Activated naive CD4-positive, alpha-beta T cell (primary cell): Measurements from ENCODE around the gene LIF.
"Not testable (repeated sequence)": the region's sequence is repeated elsewhere in the genome, so short reads cannot be mapped to it uniquely, and the experiment has no call there.

Experiments used
- DNase-seq, 4 experiments: peaks; one replicate each; lab custom pipeline; 2025; lab: John Stamatoyannopoulos, UW

The LIF gene

DNA sequence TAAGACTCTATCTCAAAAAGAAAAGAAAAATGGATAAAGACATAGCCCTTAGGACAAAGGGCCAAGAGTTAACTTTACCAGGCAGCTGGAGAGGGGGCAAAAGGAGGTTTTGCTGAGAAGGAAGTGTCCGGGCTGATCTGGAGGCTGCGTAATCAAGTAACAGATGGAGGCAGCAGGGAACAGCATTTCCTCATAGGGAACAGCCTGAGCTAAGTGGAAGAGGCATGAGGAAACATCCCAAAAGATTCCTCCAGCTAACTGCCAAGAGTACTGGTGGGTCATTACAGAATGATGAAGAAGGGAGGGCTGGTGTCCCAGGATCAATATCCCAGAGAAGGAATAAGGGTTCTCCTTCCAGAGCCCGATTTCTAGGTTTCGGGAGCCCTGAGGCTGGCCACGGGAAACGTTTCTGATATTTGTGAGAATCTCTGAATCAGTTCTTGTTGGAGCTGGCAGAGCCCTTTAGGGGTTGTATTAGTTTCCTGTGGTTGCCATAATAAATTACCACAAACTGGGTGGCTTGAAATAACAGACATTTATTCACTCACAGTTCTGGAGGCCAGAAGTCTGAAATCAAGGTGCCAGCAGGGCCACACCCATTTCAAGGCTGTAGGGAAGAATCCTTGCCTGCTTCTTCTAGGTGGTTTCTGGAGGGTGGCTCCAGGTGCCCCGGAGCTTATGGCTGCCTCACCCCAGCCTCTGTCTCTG lies 21.2 kb downstream of the LIF start:
- DNase-seq: no peak

DNA sequence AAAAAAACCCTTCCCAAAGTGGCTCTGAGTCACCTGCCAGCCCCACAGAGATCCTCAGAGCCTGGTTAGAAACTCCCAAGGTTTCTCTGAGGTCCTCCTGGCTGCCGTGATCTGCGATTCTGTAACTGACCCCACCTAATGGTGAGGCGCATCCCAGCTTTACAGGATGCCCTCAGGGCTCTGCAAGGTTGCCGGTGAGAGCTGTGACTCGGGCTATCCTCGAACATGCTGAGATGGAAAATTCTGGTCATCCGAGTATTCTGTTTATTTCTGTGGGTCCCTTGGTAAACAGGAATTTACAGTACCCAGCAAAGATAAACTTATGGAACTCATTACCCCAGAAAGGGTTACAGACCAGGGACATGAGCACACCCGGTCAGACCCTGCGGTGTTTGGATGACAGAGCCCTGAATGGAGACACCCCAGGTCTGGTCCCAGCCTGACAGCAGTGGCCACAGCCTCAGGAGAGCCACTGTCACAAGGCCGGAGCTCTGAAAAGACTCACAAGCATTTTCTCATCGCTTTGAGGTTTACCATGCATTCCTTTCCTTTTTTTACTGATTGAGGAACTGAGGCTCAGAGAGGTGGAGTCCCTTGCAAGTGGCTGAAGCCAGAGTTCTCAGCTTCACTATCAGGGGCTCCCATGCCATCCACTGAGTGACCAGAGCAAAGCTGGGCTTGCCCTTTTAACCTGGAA lies 22.2 kb downstream of the LIF start:
- DNase-seq: no peak

DNA sequence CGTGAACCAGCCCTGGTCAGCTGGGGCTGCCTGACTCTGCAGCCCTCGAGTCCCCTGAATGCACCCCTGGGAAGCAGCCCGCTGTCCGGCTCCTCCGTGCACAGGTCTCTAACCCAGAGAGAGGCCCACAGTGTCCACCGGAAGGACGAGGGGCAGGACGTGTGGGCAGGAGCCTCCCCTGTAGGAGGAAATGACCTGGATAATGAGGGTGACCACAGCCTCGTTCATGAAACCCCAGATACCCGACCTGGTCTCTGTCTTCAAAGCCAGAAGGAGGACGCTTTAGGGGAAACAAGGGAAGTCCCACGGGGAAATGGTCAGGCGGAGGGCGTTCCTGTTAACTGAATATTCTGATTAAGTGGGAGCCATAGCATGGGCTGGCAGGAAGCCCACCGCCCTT lies 23.3 kb downstream of the LIF start:
- no peak for DNase-seq

DNA sequence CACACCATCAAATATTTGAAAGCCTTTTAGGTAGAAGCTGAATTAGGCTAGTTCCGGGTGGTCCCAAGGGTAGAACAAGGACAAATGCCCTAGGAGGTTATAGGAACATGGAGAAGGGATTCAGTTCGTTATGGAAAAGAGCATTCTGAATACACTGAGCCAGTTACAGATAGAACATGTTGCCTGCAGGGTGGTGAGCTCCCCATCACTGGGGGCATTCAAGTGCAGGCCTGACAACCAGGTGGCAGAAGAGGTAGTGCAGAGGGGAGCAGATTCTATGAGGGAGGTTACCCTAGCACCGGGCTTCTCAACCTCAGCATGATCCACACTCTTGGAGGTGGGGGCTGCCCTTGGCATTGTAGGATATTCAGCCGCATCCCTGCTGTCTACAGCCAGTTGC lies 24.2 kb downstream of the LIF start:
- DNase-seq: no peak

DNA sequence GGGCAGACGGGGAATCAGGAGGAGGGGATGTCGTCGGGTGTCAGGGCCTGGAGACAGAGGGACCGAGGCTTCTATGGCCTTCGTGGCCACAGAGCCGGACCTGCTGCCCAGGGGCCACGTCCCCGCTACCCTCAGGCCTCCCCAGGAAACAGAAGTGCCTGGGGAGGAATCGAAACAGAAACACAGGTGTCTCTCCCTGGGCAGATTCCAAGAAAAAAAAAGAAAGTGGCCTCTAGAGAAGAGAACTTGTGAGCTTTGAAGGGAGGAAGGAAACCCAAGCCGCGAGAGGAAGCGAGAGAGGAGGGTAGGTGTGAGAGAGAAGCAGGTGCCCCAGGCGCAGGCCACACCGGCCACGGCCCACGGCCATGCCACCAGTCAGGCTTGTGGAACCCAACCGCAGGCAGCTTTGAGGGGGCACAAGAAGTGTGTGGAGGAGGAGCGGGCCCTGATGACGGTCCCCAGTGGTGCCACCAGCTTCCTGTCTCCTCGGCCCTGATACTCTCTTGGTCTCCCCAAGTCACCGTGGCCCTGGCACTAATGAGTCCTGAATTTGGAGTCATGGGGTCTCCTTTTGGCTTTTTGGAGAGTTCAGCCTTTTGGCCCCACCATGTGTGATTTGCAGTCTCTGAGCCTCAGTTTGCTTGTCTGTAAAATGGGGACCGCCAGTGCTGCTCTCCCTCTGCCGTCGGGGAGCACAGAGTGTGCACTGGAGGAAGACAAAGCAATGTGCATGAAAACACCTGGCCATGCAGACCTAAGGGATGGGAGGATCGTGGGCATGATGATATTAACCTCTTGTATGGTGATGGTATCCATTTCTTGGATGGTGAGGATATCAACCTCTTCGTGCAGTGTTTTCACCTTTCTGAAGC lies 25.2 kb downstream of the LIF start:
- peak in 1 of 4 experiments; percentile 29 for DNase-seq

DNA sequence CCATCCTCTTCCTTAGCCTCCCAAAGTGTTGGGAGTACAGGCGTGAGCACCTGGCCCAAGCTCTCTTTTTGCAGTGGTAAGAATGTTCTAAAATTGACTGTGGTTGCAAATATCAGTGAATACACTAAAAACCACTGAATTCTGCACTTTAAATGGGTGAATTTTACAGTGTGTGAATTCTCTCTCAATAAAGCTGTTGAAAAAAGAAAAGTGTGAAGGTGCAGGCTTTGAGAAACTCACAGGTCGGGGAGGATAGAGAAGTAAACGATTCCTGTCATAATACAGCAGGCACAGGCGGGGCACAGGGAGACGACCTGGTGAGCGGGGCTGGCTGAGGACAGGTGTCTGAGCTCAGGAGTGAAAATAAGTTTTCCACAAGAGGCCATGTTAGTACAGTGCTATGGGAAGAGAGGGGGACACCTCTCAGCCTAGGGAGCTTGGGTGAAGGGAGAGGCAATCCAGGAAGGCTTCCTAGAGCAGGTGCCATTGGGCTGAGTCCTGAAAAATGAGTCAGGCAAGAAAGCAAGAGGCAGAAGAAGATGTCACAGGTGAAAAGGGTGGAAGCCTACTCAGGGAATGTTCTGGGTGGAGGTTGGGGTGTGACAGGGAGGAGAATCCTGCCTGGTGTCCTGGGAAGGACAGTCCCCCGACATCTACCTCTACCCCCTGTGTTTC lies 26.1 kb downstream of the LIF start:
- DNase-seq: no peak

DNA sequence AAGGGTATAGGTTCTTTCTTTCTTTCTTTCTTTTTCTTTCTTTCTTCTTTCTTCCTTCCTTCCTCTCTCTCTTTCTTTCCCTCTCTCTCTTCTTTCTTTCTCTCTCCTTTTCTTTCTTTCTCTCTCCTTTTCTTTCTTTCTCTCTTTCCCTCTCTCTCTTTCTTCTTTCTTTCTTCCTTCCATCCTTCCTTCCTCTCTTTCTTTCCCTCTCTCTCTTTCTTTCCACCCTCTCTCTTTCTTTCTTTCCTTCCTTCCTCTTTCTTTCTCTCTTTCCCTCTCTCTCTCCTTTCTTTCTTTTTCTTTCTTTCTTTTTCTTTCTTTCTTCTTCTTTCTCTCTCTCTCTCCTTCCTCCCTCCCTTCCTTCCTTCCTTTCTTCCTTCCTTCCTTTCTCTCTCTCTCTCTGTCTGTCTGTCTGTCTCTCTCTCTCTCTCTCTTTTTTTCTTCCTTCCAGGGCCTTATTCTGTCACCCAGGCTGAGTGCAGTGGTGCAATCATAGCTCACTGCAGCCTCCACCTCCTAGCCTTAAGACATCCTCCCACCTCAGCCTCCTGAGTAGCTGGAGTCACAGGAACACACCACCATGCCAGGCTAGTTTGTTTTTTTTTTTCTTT lies 26.8 kb downstream of the LIF start:
- no peak for DNase-seq

DNA sequence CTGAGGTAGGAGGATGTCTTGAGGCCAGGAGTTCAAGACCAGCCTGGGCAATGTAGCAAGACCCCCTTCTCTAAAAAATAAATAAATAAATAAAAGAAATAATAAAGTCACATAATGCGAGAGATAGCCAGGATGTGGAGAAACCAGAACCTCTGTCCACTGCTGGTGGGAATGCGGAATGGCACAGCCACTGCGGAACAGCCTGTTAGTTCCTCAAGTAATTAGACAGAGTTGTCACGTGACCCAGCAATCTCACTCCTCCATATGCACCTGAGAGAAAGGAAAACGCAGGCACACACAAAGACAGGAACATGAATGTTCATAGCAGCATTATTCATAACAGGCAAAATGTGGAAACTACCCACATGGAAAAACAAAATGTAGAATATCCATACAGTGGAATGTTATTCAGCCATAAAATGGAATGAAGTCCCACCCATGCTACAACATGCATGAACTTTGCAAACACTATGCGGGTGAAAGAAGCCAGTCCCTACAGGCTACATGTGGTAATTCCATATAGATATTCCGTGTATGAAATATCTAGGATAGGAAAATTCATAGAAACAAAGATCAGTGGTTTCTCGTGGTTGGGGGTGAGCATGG lies 27.4 kb downstream of the LIF start:
- DNase-seq: no peak

DNA sequence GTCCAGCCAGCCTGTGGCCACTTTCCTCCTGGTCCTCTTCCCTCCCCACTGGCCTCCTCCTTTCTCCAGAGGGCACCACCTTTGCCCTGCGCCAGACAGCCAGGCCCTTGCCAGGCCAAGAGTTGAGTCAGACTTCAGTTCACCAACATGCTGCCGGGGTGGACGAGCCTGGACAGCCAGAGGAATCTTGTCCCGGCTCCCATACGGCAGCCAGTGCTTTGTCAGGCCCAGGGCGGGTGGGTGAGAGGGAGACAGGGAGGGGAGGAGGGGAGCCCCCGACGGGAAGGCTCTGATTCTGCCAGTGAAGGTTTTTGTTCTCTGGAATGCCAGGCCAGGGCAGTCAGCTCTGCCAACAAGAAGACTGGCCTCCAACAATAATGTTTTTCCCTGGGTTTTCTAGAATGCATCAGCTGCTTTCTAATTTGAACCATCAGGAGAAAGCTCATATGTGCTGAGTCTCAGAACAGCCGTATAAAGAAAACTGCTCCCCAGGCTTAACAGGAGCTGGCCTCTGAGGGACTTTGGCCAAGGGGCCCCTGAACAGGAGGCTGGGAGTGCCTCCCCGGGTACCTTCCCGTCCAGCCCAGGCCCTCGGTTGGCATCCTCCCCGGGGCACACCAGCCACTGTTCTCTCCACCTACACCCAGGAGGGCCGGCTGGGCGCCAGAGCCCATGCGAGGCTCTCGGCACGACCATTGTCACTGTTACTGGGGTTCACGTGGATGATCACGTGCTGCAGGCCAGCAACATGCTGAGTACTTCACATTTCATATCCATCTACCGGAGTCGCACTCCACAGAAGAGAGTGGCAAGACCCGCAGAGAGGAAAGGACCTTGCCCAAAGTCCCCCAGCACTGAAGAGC lies 28.6 kb downstream of the LIF start:
- no peak for DNase-seq

DNA sequence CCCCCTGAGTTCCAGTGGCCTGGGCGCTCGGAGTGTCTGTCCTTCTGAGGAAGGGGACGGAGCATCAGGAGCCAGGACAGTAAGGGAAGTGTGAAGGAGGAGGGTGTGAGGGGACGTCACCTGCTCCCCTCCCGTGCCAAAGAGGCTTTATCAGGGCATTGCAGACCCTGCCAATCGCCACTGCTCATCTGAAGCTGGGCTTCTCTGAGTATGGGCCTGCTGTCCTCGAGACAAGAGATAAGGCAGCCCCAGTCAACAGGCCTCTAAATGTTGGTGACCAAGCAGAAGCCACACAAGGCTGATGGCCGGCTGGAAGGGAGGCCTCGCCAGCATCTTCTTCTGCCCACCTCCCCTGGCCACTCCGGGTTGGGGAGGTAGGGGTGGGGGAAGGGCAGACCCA lies 29.8 kb downstream of the LIF start:
- no peak for DNase-seq

DNA sequence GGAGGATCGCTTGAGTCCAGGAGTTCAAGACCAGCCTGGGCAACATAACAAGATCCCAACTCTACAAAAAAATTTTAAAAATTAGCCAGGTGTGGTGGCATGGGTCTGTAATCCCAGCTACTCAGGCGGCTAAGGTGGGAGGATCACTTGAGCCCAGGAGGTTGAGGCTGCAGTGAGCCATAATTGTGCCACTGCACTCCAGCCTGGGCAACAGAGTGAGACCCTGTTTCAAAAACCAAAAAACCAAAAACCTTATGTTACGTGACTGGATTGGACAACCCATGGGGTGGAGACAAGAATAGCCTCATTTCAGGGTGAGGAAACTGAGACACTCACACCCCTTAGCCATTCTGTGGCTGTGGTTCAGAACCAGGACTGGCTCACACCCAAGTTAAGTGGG lies 30.3 kb downstream of the LIF start:
- DNase-seq: not testable (repeated sequence)

DNA sequence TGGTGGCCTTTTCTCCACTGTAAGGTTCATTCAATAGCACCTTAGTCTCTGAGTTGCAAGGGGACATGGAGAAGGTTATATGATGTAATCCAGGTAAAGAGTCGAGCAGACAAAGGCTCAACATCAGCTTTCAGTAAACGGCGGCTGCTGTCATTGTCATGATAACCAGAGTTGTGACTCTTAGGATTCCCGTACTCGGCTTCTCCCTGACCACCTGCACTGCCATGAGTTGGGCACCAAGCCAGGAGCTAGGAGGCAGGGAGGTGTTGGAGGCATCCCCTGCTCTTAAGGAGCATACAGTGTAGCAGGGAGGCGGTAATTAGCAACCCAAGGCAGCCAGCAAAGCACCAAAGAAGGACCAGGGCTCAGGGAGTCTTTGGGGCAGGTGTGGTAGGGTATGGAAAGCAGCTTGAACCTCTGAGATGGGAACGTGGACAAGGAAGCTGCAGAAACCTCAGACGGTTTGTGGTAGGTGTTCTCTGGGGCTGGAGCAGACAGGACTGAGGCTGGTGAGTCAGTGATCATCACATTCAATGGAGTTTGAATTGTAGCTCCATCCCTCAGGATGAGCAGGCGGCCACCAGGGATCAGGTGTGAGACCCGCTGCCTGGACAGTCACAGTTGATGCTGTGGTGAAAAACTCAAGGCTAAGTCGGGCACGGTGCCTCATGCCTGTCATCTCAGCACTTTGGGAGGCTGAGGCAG lies 31.7 kb downstream of the LIF start:
- DNase-seq: no peak

DNA sequence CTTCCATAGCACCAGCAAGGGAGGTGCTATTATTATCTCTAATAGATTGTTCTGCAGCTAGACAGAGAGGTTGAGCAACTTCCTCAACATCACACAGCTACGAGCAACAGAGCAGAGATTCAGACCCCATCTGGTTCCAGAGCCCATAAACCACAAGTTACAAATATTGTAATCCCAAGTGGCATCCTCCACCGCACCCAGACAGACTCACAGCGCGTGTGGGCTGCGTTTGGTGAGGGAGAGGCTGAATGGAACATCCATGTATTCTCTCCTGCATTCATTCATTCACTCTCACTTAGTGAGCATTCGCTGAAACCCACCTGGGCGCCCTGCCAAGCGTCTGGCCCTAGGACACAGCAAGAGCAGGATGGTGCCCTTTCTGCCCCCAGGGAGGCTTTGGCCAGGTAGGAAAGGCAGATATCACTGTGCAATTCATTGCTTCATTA lies 33.5 kb downstream of the LIF start:
- DNase-seq: no peak

DNA sequence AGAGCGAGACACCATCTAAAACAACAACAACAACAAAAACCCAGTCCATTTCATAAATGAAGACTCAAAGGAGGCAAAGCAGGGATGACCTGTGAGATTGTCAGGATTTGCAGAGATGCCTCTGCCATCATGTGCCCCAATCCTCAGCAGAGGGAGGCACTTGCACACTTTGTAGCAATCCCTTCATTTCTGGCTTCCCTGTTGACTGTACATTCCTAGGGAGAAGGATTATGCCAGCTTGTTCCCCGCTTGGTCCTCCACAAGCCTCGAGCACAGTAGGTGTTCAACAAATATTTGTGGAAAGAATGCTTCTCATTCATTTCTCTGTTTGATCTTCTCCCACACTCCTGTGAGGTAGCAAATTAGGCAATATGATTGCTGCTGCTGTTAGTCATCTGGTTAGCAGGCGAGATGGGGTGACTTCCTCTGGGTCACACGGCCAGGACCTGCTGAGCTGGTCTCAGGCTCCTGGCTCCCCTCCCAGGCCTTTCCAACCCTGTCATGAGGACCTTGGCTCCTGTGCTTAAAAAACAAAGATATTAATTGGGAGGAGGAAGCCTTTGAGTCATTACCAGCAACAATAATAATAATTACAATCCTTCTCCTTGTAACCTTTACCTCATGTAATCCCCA lies 34.1 kb downstream of the LIF start:
- no peak for DNase-seq

DNA sequence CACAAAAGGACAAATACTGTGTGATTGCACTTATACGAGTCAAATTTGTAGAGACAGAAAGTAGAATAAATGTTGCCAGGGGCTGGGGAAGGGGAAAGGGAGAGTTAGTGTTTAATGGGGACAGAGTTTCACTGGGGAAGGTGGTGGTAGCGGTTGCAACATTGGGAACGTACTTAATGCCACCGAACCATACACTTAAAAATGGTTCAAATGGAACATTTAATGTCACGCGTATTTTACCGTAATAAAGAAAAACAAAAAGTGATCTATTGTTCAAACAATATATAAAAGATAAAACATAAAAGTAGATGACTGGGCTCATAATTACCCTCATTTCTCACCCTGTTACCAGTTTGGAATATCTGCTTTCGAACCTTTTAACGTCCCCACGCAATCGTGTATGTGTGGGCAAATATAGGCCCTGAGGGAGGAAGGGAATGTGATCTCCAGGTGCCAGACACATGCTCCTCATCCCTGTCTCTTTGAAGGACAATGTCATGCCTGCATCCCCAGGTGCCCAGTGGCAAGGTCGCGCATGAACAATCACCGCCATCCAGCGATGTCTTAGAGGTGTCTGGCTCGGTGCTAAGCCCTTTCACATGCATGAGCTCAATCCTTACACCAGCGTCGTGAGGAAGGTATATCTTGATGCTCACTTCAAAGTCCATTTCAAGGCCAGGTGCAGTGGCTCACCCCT lies 35.3 kb downstream of the LIF start:
- DNase-seq: no peak

DNA sequence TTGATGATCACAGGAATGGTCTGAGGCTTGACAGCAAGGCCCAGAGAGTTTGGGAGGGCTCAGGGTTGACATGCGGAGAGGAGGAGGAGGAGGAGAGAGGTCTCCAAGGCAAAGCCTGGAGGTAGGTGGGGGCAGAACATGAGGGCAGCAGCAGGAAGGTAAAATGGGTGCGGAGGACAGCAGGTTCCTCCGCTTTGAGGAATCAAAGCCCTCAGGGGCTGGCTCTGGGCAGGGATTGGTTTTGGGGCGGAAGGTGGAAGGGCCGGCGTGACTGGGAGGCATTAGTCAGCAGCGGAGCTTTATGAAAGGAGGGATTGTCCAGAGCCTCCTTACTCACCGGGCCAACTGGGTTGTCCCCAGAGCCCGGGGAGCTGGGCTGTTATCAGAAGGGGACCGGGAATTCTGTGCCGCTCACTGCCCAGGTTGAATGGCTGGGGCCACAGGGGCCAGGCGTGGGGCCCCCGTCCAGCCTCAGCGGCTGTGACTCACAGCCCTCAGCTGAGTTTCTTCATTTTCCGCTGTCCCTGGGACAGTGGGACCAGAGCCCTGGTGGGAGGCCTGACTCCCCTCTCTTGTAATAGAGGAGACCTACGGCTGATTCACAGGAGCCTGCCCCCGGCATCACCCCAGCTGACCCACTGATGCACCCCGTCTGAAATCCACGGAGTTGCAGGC lies 36.2 kb downstream of the LIF start:
- no peak for DNase-seq

DNA sequence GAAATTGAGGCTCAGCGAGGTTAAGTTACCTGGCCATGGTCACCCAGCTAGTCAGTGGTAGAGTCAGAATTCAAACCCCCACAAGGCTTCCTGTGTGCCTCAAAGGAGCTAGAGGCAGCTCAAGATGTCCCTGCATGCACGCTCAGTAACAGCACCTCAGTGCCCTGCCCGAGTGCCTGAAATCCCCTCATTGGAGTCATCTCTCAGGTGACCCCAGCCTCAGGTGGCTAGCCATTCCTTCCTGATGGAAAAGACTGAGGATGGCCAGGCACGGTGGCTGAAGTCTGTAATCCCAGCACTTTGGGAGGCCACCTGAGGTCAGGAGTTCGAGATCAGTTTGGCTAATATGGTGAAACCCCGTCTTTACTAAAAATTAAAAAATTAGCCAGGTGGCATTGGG lies 36.9 kb downstream of the LIF start:
- DNase-seq: no peak
